GM18511 (cell line): ENCODE measurements around the gene ACSF3.

ENCODE experiments used
- ATAC-seq: cut with Tn5 transposase; IDR thresholded peaks from one replicate; pipeline ENCODE4 v1.9.1; 2021; ENCODE audit warnings: mild to moderate bottlenecking, moderate library complexity; ENCODE audit not compliant: unreplicated experiment

The ACSF3 gene

GRCh38 chr16:89197633-89198416, 104.2 kb downstream of the ACSF3 start:
- no peak for ATAC-seq

GRCh38 chr16:89198417-89199240, 105.0 kb downstream of the ACSF3 start:
- ATAC-seq, result no peak

GRCh38 chr16:89199241-89200123, 105.8 kb downstream of the ACSF3 start:
- ATAC-seq, result no peak

- ATAC-seq, result no peak
Measured at GRCh38 chr16:89200124-89200849, 106.6 kb downstream of the ACSF3 start, which contains the start of gene SLC22A31. SLC22A31 (minus strand) TSS chr16:89200537; CDS start chr16:89200501, 36 bp downstream.

- no peak for ATAC-seq
Measured at GRCh38 chr16:89200850-89201411, 107.3 kb downstream of the ACSF3 start.

GRCh38 chr16:89201439-89202377, 108.1 kb downstream of the ACSF3 start:
- ATAC-seq, result no peak

- ATAC-seq, result no peak
Measured at GRCh38 chr16:89202422-89203215, 109.0 kb downstream of the ACSF3 start.
